ENCODE measurements around the gene RBP3. TPM values are rescaled to one million over a fixed set of nuclear protein-coding genes. Genes with fewer than 3 reads are reported as not detected.

RBP3 gene
- total and polyA plus RNA-seq, 3 donors from 2014 or later, result 0.09 to 0.25 TPM; not detected in 1

DNA sequence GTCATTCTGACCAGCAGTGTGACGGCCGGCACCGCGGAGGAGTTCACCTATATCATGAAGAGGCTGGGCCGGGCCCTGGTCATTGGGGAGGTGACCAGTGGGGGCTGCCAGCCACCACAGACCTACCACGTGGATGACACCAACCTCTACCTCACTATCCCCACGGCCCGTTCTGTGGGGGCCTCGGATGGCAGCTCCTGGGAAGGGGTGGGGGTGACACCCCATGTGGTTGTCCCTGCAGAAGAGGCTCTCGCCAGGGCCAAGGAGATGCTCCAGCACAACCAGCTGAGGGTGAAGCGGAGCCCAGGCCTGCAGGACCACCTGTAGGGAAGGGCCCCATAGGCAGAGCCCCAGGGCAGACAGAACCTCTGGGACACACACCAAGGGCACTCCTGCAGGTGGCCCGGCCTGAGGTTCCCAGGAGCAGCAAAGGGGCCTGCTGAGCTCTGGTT lies 9.0 kb downstream of the RBP3 start:
- intact Hi-C loops (cut with DNase I; ENCODE audit: low total_unique reads), result no loop called here
- WGBS, 2 donors, result 91 to 94% methylated on average over 11 to 12 of the region's 12 CpGs
- no peak for DNase-seq

DNA sequence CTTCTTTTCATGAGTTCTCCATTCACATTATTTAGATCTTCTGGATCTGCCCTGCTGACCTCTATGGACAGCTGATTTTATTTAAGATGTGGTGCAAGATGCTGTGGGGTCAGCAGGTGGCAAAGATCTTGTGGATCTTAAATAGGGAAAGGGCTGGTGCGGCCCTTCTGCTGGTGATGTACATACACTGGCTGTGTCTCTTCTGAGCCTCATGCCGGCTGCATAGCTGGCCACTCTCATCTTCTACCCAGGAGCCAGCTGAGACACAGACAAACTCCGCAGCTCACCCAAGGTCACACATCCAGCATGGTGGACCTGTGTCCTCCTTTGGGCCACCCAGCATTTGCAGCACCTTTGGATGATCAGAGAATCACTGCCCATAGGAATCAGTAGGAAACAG lies 9.7 kb downstream of the RBP3 start:
- H3K4me1 ChIP-seq, result no peaks in the 10 kb centered on the region
- no peak for DNase-seq
- 90 to 97% methylated on average over 1 to 3 of the region's 3 CpGs for WGBS, 2 donors
- H3K27me3 ChIP-seq, result no peaks in the 10 kb centered on the region
- no peaks in the 10 kb centered on the region for H3K9me3 ChIP-seq
- no peak overlapping the region for H3K4me3 ChIP-seq
- intact Hi-C loops (cut with DNase I; ENCODE audit: low total_unique reads), result no loop called here
- no peaks in the 10 kb centered on the region for H3K36me3 ChIP-seq (ENCODE audit: low read depth, missing control alignments)
- TF ChIP-seq, protein P1, sequence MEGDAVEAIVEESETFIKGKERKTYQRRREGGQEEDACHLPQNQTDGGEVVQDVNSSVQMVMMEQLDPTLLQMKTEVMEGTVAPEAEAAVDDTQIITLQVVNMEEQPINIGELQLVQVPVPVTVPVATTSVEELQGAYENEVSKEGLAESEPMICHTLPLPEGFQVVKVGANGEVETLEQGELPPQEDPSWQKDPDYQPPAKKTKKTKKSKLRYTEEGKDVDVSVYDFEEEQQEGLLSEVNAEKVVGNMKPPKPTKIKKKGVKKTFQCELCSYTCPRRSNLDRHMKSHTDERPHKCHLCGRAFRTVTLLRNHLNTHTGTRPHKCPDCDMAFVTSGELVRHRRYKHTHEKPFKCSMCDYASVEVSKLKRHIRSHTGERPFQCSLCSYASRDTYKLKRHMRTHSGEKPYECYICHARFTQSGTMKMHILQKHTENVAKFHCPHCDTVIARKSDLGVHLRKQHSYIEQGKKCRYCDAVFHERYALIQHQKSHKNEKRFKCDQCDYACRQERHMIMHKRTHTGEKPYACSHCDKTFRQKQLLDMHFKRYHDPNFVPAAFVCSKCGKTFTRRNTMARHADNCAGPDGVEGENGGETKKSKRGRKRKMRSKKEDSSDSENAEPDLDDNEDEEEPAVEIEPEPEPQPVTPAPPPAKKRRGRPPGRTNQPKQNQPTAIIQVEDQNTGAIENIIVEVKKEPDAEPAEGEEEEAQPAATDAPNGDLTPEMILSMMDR (IDR thresholded peaks at IDR 0.05), result no peak
- no peak for TF ChIP-seq POLR2A (IDR thresholded peaks at IDR 0.05)
- H3K27ac ChIP-seq, result no peak overlapping the region

More for the DNA sequence above, 9.0 kb downstream of the RBP3 start:
- Histone ChIP-seq H3K36me3 (ENCODE audit: low read depth, missing control alignments) (no peaks in the 10 kb centered on the region), H3K9me3 (no peaks in the 10 kb centered on the region), H3K27me3 (no peaks in the 10 kb centered on the region), H3K27ac (no peak overlapping the region), H3K4me3 (no peak overlapping the region), H3K4me1 (no peaks in the 10 kb centered on the region)
- TF ChIP-seq POLR2A (IDR thresholded peaks at IDR 0.05), result no peak
- TF ChIP-seq, protein P1 (IDR thresholded peaks at IDR 0.05), result no peak

DNA sequence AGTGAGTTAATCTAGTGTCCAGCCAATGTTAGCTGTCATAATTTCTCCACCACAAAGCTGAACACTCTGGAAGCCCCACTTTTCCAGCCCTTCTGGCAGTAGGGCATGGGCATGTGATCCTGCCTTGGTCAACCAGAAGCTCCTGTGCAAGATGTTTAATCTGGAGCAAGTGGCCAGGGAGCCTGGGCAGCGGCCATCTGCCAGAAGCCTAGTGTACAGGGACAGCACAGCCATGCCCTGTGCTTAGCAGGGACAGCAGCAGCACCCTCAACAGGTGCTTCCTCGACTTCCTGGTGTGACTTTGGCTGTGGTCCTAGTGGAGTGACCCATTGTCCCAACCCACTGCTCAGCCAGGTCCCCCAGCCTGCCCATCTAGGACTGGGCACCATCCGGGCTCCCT lies 10.3 kb downstream of the RBP3 start:
- no peaks in the 10 kb centered on the region for H3K9me3 ChIP-seq
- no peaks in the 10 kb centered on the region for H3K27me3 ChIP-seq
- WGBS, 2 donors, result 94 to 100% methylated on average over 3 of the region's 3 CpGs
- DNase-seq, result no peak
- no peaks in the 10 kb centered on the region for H3K4me1 ChIP-seq
- no peak overlapping the region for H3K27ac ChIP-seq
- no peak for TF ChIP-seq POLR2A (IDR thresholded peaks at IDR 0.05)
- TF ChIP-seq, protein P1 (IDR thresholded peaks at IDR 0.05), result no peak
- intact Hi-C loops (cut with DNase I; ENCODE audit: low total_unique reads), result no loop called here
- no peak overlapping the region for H3K4me3 ChIP-seq
- H3K36me3 ChIP-seq (ENCODE audit: low read depth, missing control alignments), result no peaks in the 10 kb centered on the region

DNA sequence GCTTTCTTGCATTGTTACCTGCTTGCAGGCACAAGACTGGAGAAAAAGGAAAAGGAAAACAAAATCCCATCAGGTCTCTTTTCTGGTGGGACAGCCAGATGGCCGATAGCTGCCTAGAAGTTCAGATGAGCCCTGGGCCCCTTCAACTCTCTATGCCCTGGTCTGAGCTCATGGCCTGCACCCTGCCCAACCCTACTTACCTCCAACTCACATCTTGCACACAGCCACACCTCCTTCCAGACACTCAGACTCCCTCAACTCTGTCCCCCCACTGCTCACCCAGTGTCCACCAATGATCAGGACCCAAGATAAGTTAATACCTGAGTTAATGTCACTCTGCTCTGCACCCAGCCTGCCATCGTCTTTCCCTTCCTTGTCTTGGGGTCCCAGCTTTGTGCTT lies 10.9 kb downstream of the RBP3 start:
- no peaks in the 10 kb centered on the region for H3K27me3 ChIP-seq
- no peaks in the 10 kb centered on the region for H3K36me3 ChIP-seq (ENCODE audit: low read depth, missing control alignments)
- no peaks in the 10 kb centered on the region for H3K9me3 ChIP-seq
- WGBS, 2 donors, result 86 to 94% methylated on average over 2 of the region's 2 CpGs
- H3K4me3 ChIP-seq, result no peak overlapping the region
- no peak for TF ChIP-seq POLR2A (IDR thresholded peaks at IDR 0.05)
- TF ChIP-seq, protein P1 (IDR thresholded peaks at IDR 0.05), result no peak
- no peak for DNase-seq
- no peak overlapping the region for H3K27ac ChIP-seq
- H3K4me1 ChIP-seq, result no peaks in the 10 kb centered on the region
- intact Hi-C loops (cut with DNase I; ENCODE audit: low total_unique reads), result no loop called here

GRCh38 chr10:47359626-47360418 lies 11.7 kb downstream of the RBP3 start:
- Histone ChIP-seq H3K9me3 (no peaks in the 10 kb centered on the region), H3K4me3 (no peak overlapping the region), H3K27ac (no peak overlapping the region), H3K4me1 (no peaks in the 10 kb centered on the region), H3K27me3 (no peaks in the 10 kb centered on the region), H3K36me3 (ENCODE audit: low read depth, missing control alignments) (no peaks in the 10 kb centered on the region)
- no peak for TF ChIP-seq POLR2A (IDR thresholded peaks at IDR 0.05)
- TF ChIP-seq, protein P1 (IDR thresholded peaks at IDR 0.05), result no peak
- DNase-seq, result no peak
- intact Hi-C loops (cut with DNase I; ENCODE audit: low total_unique reads), result no loop called here
- WGBS, 2 donors, result 76 to 84% methylated on average over 3 to 4 of the region's 4 CpGs
